ENCODE measurements around the gene USP17L20.
"Not testable (repeated sequence)": the region's sequence is repeated elsewhere in the genome, so short reads cannot be mapped to it uniquely, and the experiment has no call there.

DNA sequence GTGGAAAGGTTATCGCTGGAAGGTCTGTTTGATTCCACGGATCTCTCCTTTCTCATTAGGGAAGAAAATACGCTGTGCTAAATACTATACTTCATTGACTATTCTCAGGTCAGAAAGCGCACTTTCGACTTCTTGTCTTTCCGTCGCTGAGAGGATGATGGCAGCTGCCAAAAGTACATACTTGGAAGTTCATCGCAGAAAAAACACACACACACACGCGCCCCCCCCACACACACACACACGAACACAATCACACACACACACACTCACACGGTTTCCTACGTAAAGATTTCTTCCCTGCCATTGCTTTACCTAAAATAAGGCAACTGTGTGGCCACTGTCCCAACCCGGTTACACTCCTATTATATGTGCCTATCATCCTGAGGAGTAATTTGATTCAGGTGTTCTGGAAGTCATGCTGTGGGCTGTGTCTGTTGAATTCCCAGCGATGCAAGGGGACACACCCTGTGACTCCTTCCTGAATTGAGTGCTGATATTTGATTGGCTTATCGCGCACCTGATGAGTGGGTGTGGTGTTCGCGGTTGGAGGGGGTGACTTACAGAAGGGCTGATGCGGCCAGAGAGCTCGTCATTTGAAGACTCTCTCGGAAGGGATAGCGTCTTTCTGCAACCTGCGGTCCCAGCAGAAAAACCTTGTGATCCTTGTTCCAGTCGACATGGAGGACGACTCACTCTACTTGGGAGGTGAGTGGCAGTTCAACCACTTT, 9.8 kb upstream of the USP17L20 start, which contains the start of gene USP17L18:
- TF ChIP-seq, protein P1, sequence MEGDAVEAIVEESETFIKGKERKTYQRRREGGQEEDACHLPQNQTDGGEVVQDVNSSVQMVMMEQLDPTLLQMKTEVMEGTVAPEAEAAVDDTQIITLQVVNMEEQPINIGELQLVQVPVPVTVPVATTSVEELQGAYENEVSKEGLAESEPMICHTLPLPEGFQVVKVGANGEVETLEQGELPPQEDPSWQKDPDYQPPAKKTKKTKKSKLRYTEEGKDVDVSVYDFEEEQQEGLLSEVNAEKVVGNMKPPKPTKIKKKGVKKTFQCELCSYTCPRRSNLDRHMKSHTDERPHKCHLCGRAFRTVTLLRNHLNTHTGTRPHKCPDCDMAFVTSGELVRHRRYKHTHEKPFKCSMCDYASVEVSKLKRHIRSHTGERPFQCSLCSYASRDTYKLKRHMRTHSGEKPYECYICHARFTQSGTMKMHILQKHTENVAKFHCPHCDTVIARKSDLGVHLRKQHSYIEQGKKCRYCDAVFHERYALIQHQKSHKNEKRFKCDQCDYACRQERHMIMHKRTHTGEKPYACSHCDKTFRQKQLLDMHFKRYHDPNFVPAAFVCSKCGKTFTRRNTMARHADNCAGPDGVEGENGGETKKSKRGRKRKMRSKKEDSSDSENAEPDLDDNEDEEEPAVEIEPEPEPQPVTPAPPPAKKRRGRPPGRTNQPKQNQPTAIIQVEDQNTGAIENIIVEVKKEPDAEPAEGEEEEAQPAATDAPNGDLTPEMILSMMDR (IDR thresholded peaks at IDR 0.05): not testable (repeated sequence)
- TF ChIP-seq POLR2A, POLR2AphosphoS5 (IDR thresholded peaks at IDR 0.05): not testable (repeated sequence)
